GDM1 (cell line): ENCODE data around the gene RNGTT.
"Not testable (repeated sequence)": the region's sequence is repeated elsewhere in the genome, so short reads cannot be mapped to it uniquely, and the experiment has no call there.

Experiments
- DNase-seq: peaks from one replicate; lab custom pipeline; 2025; lab: John Stamatoyannopoulos, UW

RNGTT gene

DNA sequence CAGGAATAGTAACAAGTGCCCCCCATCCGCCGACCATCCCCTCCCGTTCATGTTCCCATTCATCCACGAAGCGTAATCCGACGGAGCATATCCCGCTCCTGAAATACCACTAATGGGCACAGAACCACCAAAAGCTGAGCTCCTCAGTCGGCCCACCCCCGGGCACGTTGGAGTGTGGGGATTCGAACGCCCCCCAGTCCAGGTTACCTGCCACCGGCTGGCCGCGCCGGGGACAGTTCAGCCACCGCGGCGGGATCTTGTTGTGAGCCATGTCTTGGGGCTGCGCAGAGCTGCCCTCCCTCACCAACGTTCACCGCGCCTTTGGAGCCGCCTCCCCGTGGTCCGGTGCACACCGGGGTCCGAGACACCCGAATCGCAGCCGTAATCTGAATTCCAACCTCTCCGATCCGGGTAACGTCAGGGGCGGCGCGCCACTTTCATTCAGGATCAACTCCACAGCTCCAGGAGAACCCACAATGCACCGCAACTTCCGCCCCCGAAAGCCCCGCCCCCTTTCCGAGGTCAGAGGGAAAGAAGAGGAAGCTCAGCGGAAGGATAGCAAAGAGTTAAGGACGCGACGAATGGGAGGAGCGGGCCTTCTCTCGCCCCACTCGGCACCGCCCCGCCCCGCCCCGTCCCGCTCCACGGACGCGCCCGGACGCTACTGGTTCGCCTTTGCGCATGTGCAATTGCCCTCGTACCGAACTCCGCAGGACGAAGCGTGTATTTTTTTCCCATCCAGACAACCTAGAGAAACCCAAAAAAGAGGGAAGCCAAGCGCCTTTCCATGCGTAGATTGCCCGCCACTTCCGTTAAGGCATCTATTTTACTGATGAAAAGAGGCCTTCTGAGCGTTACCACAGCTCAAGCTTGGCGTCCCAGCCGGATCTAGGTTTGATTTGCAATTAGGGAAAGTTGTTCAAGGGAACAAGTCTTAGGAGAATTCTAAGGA, at the start of gene RNGTT:
Gene RNGTT (minus strand): TSS at position 480 of the 952 bp plus-strand sequence. CDS start 209 bp downstream, at position 271.
- peak; percentile 97 for DNase-seq

GRCh38 chr6:89011436-89011835, 48.0 kb upstream of the RNGTT start:
- no peak for DNase-seq

DNA sequence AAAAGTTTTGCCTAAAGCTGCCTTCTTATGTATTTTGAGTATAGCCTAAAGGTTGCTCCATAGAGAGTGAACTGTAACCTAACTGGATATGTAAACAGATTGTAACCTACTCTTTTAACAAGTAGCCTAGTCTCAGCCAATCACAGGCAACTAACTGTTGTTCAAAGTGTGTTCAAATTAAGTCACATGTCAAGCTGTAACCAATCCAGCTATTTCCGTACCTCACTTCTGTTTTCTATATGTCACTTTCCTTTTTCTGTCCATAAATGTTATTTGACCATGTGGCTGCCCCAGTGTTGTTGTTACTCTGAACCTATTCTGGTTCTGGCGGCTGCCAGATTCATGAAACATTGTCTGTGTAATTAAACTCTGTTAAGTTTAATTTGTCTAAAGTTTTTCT, 47.4 kb upstream of the RNGTT start:
- no peak for DNase-seq

DNA sequence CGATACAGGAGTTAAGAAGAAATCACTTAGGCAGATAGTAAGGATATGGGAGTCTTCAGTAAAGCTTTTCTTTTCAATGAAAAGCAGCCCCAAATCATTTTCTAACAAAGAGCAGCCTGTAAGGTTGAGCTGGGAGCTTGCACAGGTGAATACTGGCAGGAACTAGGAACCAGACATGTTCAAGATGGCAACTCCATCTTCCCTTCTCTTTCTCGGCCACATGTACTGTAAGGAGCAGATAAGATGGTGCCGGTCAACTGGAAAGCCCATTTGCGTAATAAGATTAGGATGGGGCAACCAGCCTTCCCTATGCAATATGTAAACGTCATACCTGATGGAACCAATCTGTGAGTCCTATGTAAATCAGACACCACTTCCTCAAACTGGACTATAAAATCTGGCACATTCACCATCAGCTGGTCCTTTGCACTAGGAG, 46.2 kb upstream of the RNGTT start:
- no peak for DNase-seq

- DNase-seq = no peak
Observed at GRCh38 chr6:89008815-89009374, 45.5 kb upstream of the RNGTT start.

GRCh38 chr6:89008001-89008814, 44.8 kb upstream of the RNGTT start:
- no peak for DNase-seq

DNA sequence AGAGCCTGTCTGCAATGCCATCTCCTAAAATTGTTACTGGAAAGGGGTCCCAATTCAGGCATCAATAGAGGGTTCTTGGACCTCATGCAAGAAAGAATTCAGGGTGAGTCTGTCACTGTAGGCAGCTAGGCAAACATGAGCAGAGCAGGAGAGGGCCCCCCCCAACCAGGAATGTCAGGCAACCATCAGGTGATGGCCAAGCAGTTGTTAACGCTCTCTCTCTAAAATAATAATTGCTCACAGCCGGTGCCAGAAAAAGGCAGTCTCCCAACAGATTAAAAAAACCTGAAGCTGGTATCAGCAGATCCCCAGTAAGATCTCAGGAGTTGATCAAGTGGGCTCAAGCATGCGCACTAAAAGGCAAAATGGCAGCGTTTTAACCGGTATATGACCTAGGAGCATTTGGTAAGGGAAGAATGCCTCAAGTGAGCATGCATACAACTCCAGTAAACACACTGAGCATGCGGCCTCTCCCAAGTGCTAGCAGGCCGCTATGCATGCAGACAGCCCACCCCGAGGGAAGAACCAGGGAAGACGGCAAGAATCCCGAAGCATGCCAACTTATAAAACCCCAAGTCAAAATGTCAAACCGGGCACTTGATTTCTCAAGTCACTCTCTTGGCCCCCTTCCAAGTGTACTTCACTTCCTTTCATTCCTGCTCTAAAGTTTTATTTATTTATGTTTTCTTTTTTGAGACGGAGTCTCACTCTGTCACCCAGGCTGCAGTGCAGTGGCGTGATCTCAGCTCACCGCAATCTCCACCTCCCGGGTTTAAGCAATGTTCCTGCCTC, 44.0 kb upstream of the RNGTT start:
- no peak for DNase-seq

DNA sequence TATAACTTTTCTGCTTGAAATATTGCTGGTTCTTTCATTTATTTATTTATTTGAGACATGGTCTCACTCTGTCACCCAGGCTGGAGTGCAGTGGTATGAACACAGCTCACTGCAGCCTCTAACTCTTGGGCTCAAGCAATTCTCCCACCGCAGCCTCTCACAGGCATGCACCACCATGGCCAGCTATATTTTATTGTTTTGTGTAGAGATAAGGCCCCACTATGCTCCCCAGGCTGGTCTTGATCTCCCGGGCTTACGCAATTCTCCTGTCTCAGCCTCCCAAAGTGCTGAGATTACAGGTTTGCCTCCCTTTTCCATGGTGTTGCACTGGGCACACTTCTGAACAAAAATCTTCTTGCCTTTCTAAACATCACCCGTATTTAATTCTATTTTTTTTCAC, 39.1 kb upstream of the RNGTT start:
- DNase-seq = no peak

GRCh38 chr6:88997327-88997726, 33.9 kb upstream of the RNGTT start:
- no peak for DNase-seq

GRCh38 chr6:88992741-88993552, 29.5 kb upstream of the RNGTT start:
- no peak for DNase-seq

GRCh38 chr6:88989215-88989614, 25.8 kb upstream of the RNGTT start:
- no peak for DNase-seq

DNA sequence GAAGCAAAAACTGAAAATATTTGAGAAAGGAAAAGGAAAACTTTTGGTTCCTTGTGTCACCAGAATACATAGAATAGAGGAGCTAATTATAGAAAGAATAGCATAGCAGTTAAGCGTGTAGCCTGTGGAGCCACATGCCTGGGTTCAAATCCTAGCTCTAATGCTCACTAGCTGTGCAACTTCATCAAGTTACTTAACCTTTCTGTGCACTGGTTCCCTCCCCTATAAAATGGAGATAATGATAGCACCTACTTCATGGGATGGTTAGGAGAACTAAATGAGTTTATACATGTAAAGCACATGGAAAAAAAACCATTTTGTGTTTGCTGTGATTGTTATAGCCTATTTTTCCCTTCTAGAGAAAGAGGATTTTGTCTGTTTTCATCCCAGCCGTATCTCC, 24.5 kb upstream of the RNGTT start:
- DNase-seq = no peak

GRCh38 chr6:88985901-88986300, 22.5 kb upstream of the RNGTT start:
- no peak for DNase-seq

DNA sequence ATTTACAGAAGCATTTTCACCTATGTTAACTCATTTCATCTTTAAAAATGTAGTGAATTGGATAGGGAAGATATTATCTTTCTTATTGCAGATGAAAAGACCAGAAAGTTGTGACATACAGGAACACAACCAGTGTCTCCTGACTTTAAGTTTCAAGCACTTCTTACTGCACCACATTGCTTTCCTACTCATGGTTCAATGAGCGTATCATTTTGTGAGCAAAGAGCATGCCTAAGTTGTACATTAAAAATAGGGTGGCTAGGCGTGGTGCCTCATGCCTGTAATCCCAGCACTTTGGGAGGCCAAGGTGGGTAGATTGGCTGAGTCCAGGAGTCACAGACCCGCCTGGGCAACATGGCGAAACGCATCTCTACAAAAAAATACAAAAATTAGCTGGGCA, 21.2 kb upstream of the RNGTT start:
- DNase-seq = no peak

DNA sequence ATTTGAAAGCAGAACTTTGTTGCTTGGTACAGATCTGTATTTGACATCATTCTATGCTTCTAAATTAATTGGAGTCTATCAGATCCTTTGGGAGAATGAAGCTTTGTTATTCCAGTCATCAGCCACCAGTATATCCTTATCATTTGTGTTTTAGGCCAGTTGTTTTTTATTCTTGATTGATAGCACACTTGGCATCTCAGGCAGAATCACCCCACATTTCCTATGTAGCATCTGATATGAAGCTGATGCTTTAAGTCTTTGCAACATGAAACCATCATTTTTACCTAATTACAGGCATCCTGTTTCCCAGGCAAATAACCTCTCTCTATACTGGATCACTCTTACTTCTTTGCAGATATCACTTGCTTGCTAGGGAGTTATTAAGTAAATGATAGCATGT, 20.7 kb upstream of the RNGTT start:
- DNase-seq = no peak

- no peak for DNase-seq
Observed at GRCh38 chr6:88983532-88983931, 20.1 kb upstream of the RNGTT start.

DNA sequence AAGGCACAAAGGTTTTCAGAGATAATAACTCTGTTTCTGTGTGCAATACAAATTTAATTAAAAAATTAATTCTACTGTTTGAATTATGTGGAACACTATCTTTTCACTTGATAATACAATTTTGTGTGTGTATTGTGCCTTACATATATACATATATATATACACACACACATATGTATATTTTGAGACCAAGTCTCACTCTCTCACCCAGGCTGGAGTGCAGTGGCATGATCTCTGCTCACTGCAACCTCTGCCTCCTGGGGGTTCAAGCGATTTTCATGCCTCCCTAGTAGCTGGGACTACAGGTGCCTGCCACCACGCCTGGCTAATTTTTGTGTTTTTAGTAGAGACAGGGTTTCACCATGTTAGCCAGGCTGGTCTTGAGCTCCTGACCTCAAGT, 19.7 kb upstream of the RNGTT start:
- DNase-seq = not testable (repeated sequence)

- DNase-seq = peak; percentile 19
Observed at GRCh38 chr6:88982720-88983119, 19.3 kb upstream of the RNGTT start.

- no peak for DNase-seq
Observed at GRCh38 chr6:88975369-88975768, 12.0 kb upstream of the RNGTT start.

DNA sequence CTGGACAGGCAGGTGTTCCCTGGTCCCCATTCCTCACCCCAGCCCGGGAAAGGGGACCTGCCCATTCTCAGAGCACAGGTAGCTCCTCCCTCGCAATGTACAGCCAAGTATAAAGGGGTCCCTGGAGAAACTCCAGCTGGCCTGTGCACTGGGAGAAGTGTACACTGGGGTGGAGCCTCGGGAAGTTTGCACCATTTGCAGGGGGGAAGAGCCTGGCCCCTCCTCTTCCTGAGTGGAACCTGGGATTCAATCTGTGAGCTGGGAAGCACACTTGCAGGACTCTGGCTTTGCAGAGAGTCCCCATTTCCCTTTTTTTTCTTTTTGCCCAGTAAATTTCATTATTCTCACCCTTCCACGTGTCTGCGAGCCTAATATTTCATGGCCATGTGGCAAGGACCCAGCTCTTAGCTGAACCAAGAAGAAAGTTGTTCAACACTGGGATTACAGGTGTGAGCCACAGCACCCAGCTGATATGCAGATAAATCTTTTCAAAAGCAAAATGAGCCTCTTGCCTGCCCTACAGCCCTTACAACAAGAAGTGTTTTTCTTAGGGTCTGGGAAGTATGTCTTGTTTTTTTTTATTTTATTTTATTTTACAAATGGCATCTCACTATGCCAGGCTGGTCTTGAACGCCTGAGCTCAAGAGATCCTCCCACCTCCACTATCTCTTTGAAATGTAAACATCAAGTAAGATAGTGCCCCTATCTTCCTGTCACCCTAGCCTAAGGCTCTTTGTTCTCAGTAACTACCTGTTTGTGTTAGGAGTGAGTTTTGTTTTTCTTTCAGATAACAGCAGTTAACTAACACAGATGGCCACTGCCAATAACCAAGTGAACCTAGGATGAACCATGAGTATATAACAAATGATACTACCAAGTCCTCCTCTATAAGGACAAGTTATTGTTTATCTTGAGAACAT, 9.3 kb upstream of the RNGTT start:
- no peak for DNase-seq
